OCI-LY7 (cell line): ENCODE results near the gene CACNA1B. TPM values are rescaled to one million over a fixed set of nuclear protein-coding genes. Genes with fewer than 3 reads are reported as not detected.

Source experiments
- BruUV-seq: library from RNA; stranded (reverse); fragments of 400-500 nt; replicated peaks from 2 replicates; lab custom pipeline; 2021; lab: Mats Ljungman, UMichigan
- CTCF ChIA-PET: fragments of 300-600 bp; sonication (Branson Sonifier 250); formaldehyde crosslinking; loops from one replicate; lab custom pipeline; 2022; ENCODE audit warnings: antibody characterized with exemption; ENCODE audit not compliant: unreplicated experiment; lab: Charles Lee
- POLR2A ChIA-PET: fragments of 300-600 bp; sonication (Branson Sonifier 250); formaldehyde crosslinking; loops from one replicate; lab custom pipeline; 2022; ENCODE audit warnings: antibody characterized with exemption; lab: Charles Lee
- DNase-seq: peaks from one replicate; pipeline ENCODE4 v3.0.0-alpha.2; 2015; ENCODE audit warnings: low spot score
- H2AFZ ChIP-seq: fragments of 200-600 bp; sonication (generic), shearing (Covaris generic); 2 replicates; pipeline ENCODE4 v1.6.1; 2014; ENCODE audit warnings: mild to moderate bottlenecking, antibody characterized with exemption, low read length, moderate library complexity
- H3K27ac ChIP-seq: fragments of 200-600 bp; sonication (generic); 2 replicates; pipeline ENCODE4 v1.5.1; 2014; ENCODE audit warnings: mixed run types, low read depth, mild to moderate bottlenecking, moderate library complexity, low read length, inconsistent platforms; ENCODE audit not compliant: poor library complexity, severe bottlenecking
- H3K36me3 ChIP-seq: fragments of 200-600 bp; sonication (generic); 2 replicates; pipeline ENCODE4 v1.6.1; 2014; ENCODE audit warnings: mild to moderate bottlenecking, antibody characterized with exemption, low read length, moderate library complexity, mixed read lengths; ENCODE audit not compliant: insufficient read depth
- H3K4me1 ChIP-seq: fragments of 200-600 bp; sonication (generic); 2 replicates; pipeline ENCODE4 v1.5.1; 2014; ENCODE audit warnings: mild to moderate bottlenecking, low read length; ENCODE audit not compliant: insufficient read depth, poor library complexity, severe bottlenecking
- H3K4me2 ChIP-seq: fragments of 200-600 bp; sonication (generic); 2 replicates; pipeline ENCODE4 v1.6.1; 2014; ENCODE audit warnings: mild to moderate bottlenecking, low read length
- H3K4me3 ChIP-seq: fragments of 200-600 bp; sonication (generic); 2 replicates; pipeline ENCODE4 v1.5.1; 2014; ENCODE audit warnings: mild to moderate bottlenecking, low read depth, low read length; ENCODE audit not compliant: poor library complexity, severe bottlenecking
- H3K79me2 ChIP-seq: fragments of 200-600 bp; sonication (generic); 2 replicates; pipeline ENCODE4 v1.6.1; 2016; ENCODE audit warnings: low read depth, mild to moderate bottlenecking, low read length, moderate library complexity, mixed read lengths; ENCODE audit not compliant: insufficient read depth
- H3K9me2 ChIP-seq: fragments of 200-600 bp; sonication (generic); 2 replicates; pipeline ENCODE4 v1.6.1; 2016; ENCODE audit warnings: mild to moderate bottlenecking, low read length, mixed read lengths; ENCODE audit not compliant: insufficient read depth
- H3K9me3 ChIP-seq: fragments of 200-600 bp; sonication (generic); 2 replicates; pipeline ENCODE4 v1.6.1; 2014; ENCODE audit warnings: mild to moderate bottlenecking, mixed run types, low read length, mixed read lengths
- H4K20me1 ChIP-seq: fragments of 200-600 bp; sonication (generic); 2 replicates; pipeline ENCODE4 v1.6.1; 2014; ENCODE audit warnings: mild to moderate bottlenecking, antibody characterized with exemption, low read length, moderate library complexity, mixed read lengths; ENCODE audit not compliant: insufficient read depth
- CTCF ChIP-seq: fragments of 200-600 bp; sonication (generic); conservative IDR thresholded peaks from 2 replicates; pipeline ENCODE4 v1.5.1; 2014; ENCODE audit warnings: mild to moderate bottlenecking, antibody characterized with exemption, low read length, moderate library complexity, mixed read lengths
- EZH2phosphoT487 ChIP-seq: fragments of 200-600 bp; sonication (generic); IDR thresholded peaks from 2 replicates; pipeline ENCODE4 v1.6.1; 2018; ENCODE audit warnings: low read depth, borderline replicate concordance, mild to moderate bottlenecking, mixed run types, antibody characterized with exemption, low read length, moderate library complexity, mixed read lengths
- intact Hi-C: fragments of 100-400 bp; cut with micrococcal nuclease; formaldehyde crosslinking; loops from one replicate; pipeline ENCODE4 v1.10.0; 2022; ENCODE audit not compliant: unreplicated experiment
- total RNA-seq, 2 experiments: library from RNA; depleted of rRNA in 1 of 2; stranded (reverse); fragments of >200 nt in 1 of 2; shearing (Covaris generic) in 1 of 2; gene quantifications; 2 replicates each; pipeline ENCODE4 v1.2.3, GENCODE V29; 2014 to 2022

CACNA1B gene
- total RNA-seq, 2 experiments from 2014 or later: not detected

DNA sequence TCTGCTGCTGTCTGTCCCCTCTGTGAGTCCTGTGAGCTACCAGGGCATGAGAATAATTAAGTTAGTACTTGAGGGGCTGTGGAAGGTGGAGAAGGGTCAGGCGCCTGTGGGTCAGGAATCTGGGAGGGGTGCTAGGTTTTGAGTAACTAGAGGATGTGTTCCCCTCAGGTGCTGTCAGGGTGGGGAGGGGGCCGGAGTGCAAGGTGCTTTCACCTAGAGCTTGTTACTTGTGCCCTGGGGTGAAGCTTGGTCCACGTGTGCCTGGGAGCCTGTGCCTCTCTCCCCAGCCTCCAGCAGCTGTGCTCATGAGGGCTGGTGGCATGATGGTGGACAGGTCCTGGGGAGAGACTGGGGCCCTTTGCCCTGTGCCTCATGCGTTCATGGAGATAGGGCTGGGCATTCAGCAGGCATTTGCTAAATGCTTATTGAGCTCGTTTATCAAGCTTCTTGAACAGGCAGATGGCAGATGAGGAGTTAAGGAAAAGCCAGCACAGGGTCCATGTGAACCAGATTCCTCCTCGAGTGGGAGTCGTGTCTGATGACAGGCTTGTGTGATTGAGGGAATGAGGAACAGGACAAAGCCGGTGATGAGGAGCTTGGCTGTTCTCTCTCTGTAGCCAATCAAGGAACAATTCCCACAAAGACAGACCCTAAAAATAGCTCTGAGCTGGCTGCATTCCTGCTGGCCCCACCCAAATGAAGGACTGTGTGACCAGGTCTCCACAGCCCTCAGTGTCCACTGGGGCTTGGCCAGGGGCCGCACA, 40.9 kb downstream of the CACNA1B start:
- Histone ChIP-seq H3K27ac (no peak overlapping the region), H3K4me2 (no peak overlapping the region), H3K4me1 (no peaks in the 10 kb centered on the region), H3K4me3 (no peak overlapping the region), H3K36me3 (no peaks in the 10 kb centered on the region), H3K9me3 (no peaks in the 10 kb centered on the region), H3K9me2 (no peaks in the 10 kb centered on the region), H4K20me1 (no peaks in the 10 kb centered on the region), H2AFZ (no peak overlapping the region), H3K79me2 (no peaks in the 10 kb centered on the region)
- POLR2A ChIA-PET: no interaction called here
- no TSS peak for BruUV-seq
- TF ChIP-seq EZH2phosphoT487 (no peak), CTCF (no peak)
- no peak for DNase-seq
- intact Hi-C loops: no loop called here
- CTCF ChIA-PET: no interaction called here

DNA sequence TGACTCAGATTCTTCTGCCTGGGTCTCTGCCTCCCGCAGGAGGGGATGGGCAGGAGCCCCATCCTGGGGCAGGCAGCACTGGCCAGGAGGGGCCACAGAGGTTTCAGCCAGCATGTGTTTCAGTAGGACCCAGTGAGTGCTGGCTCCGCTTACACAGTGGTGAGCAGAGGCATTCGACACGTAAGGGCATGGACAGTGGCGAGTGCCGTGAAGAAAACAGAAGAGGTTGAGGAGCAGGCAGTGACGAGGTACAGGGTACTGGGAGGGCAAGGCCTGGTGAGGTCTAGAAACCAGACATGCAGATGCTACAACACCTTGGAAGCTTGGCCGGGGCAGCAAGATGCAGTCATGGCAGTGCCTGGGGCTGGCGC, 41.5 kb downstream of the CACNA1B start:
- BruUV-seq: no TSS peak
- intact Hi-C loops: no loop called here
- TF ChIP-seq EZH2phosphoT487 (no peak), CTCF (no peak)

DNA sequence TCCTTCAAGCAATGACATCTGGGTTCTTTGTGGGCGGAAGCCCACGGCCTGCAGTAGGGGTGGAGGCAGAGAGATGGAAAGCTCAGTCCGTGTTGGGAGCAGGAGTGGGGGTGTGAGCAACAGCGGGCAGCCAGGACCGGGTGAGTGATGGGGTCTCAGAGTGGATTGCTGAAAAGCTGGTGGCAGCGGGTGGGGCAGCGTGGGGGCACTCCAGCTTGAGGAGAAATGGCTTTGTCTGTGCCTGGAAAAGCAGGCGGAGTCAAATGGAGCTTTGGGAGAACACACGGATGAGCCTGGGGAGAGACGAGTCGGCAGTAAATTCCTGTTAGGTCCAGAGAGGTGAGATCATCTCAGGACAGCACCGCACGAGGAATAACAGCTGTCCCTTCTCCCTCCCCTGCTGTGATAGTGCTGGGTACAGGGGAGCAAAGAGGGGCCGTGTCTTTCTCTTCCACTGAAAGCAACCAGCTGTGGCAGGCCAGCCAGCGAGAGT, 42.1 kb downstream of the CACNA1B start:
- no peaks in the 10 kb centered on the region for H3K9me2 ChIP-seq
- no peak for TF ChIP-seq CTCF
- TF ChIP-seq EZH2phosphoT487: no peak
- no peaks in the 10 kb centered on the region for H4K20me1 ChIP-seq
- no peak overlapping the region for H3K4me3 ChIP-seq
- H3K9me3 ChIP-seq: no peaks in the 10 kb centered on the region
- no peaks in the 10 kb centered on the region for H3K4me1 ChIP-seq
- no peaks in the 10 kb centered on the region for H3K79me2 ChIP-seq
- H2AFZ ChIP-seq: no peak overlapping the region
- no peaks in the 10 kb centered on the region for H3K36me3 ChIP-seq
- BruUV-seq: no TSS peak
- H3K27ac ChIP-seq: no peak overlapping the region
- intact Hi-C loops: no loop called here
- POLR2A ChIA-PET: no interaction called here
- CTCF ChIA-PET: no interaction called here
- DNase-seq: no peak
- no peak overlapping the region for H3K4me2 ChIP-seq

More for the DNA sequence above, 41.5 kb downstream of the CACNA1B start:
- H3K79me2 ChIP-seq: no peaks in the 10 kb centered on the region
- POLR2A ChIA-PET: no interaction called here
- H3K4me1 ChIP-seq: no peaks in the 10 kb centered on the region
- H2AFZ ChIP-seq: no peak overlapping the region
- H3K36me3 ChIP-seq: no peaks in the 10 kb centered on the region
- H3K9me2 ChIP-seq: no peaks in the 10 kb centered on the region
- H3K9me3 ChIP-seq: no peaks in the 10 kb centered on the region
- DNase-seq: no peak
- no peak overlapping the region for H3K4me2 ChIP-seq
- no peaks in the 10 kb centered on the region for H4K20me1 ChIP-seq
- H3K27ac ChIP-seq: no peak overlapping the region
- H3K4me3 ChIP-seq: no peak overlapping the region
- CTCF ChIA-PET: no interaction called here
